Neuronal stem cell (in vitro differentiated cells): ENCODE data around the gene TUBA3E.
"Not testable (repeated sequence)": the region's sequence is repeated elsewhere in the genome, so short reads cannot be mapped to it uniquely, and the experiment has no call there.

Experiments used
- DNase-seq: peaks from one replicate; pipeline ENCODE4 v3.0.0-alpha.2; 2013; ENCODE audit warnings: low spot score
- H2AFZ ChIP-seq: one replicate; pipeline ENCODE4 v1.6.1; 2013; ENCODE audit warnings: mild to moderate bottlenecking, low read length, inconsistent platforms
- H2AK5ac ChIP-seq: 2 replicates; pipeline ENCODE4 v1.6.1; 2013; ENCODE audit warnings: low read depth, mild to moderate bottlenecking, inconsistent platforms, low read length, moderate library complexity, mixed read lengths
- H2BK120ac ChIP-seq: 2 replicates; pipeline ENCODE4 v1.6.1; 2013; ENCODE audit warnings: low read depth, mild to moderate bottlenecking, inconsistent platforms, low read length, moderate library complexity, mixed read lengths
- H2BK12ac ChIP-seq: one replicate; pipeline ENCODE4 v1.6.1; 2013; ENCODE audit warnings: low read length, inconsistent platforms
- H2BK15ac ChIP-seq: 2 replicates; pipeline ENCODE4 v1.6.1; 2013; ENCODE audit warnings: mild to moderate bottlenecking, low read length, inconsistent platforms, mixed read lengths
- H2BK5ac ChIP-seq: one replicate; pipeline ENCODE4 v1.6.1; 2013; ENCODE audit warnings: inconsistent platforms, mild to moderate bottlenecking, low read length, moderate library complexity
- H3K14ac ChIP-seq: one replicate; pipeline ENCODE4 v1.6.1; 2013; ENCODE audit warnings: low read length, inconsistent platforms
- H3K18ac ChIP-seq: 2 replicates; pipeline ENCODE4 v1.6.1; 2013; ENCODE audit warnings: low read length, inconsistent platforms
- H3K23ac ChIP-seq: 2 replicates; pipeline ENCODE4 v1.6.1; 2013; ENCODE audit warnings: low read depth, mild to moderate bottlenecking, mixed read lengths, low read length, inconsistent platforms; ENCODE audit not compliant: poor library complexity
- H3K27ac ChIP-seq: replicated peaks from 3 replicates; pipeline ENCODE4 v1.5.1; 2013; ENCODE audit warnings: low read length, inconsistent platforms
- H3K27me3 ChIP-seq, 3 experiments: 2 replicates each; pipeline ENCODE4 v1.6.1; 2013; ENCODE audit warnings: low read length in 3 of 3, mild to moderate bottlenecking in 2 of 3, inconsistent platforms in 1 of 3, low read depth in 1 of 3, mixed read lengths in 1 of 3, moderate library complexity in 1 of 3; ENCODE audit not compliant: control insufficient read depth in 3 of 3, insufficient read depth in 3 of 3
- H3K36me3 ChIP-seq, 2 donors: replicated peaks in 1 of 2; 2 replicates each; pipeline ENCODE4 v1.6.1; 2013; ENCODE audit warnings: low read length in 2 of 2; ENCODE audit not compliant: control insufficient read depth in 2 of 2, insufficient read depth in 2 of 2
- H3K4ac ChIP-seq: 2 replicates; pipeline ENCODE4 v1.6.1; 2013; ENCODE audit warnings: inconsistent platforms, mild to moderate bottlenecking, low read length, moderate library complexity
- H3K4me1 ChIP-seq, 2 donors: 1 replicate in 1 of 2; 2 replicates in 1 of 2; pipeline ENCODE4 v1.6.1; 2013; ENCODE audit warnings: low read length in 2 of 2, low read depth in 1 of 2; ENCODE audit not compliant: control insufficient read depth in 2 of 2, insufficient read depth in 1 of 2
- H3K4me2 ChIP-seq: one replicate; pipeline ENCODE4 v1.6.1; 2013; ENCODE audit warnings: mild to moderate bottlenecking, low read length, inconsistent platforms; ENCODE audit not compliant: insufficient read depth, poor library complexity, severe bottlenecking
- H3K4me3 ChIP-seq, 2 donors: 2 replicates each; pipeline ENCODE4 v1.5.1; 2013; ENCODE audit warnings: low read length in 2 of 2, mild to moderate bottlenecking in 2 of 2, inconsistent platforms in 1 of 2, moderate library complexity in 1 of 2
- H3K79me1 ChIP-seq: one replicate; pipeline ENCODE4 v1.6.1; 2013; ENCODE audit warnings: low read depth, mild to moderate bottlenecking, inconsistent platforms, low read length, moderate library complexity
- H3K9ac ChIP-seq: one replicate; pipeline ENCODE4 v1.6.1; 2013; ENCODE audit warnings: mild to moderate bottlenecking, low read depth, low read length, inconsistent platforms; ENCODE audit not compliant: poor library complexity
- H3K9me3 ChIP-seq, 2 donors: replicated peaks in 1 of 2; 2 replicates each; pipeline versions ENCODE3 to v1.6.1; 2013; ENCODE audit warnings: low read length in 2 of 2, mild to moderate bottlenecking in 2 of 2, inconsistent platforms in 1 of 2, low read depth in 1 of 2, mixed read lengths in 1 of 2, moderate library complexity in 1 of 2; ENCODE audit not compliant: control insufficient read depth in 2 of 2, insufficient read depth in 1 of 2
- H4K8ac ChIP-seq: one replicate; pipeline ENCODE4 v1.6.1; 2013; ENCODE audit warnings: low read depth, mild to moderate bottlenecking, inconsistent platforms, low read length, moderate library complexity
- H4K91ac ChIP-seq: one replicate; pipeline ENCODE4 v1.6.1; 2013; ENCODE audit warnings: low read length, low read depth, mild to moderate bottlenecking, inconsistent platforms; ENCODE audit not compliant: poor library complexity
- WGBS, 2 donors: extraction: QIAGEN DNeasy Blood & Tissue Kit; methylation state at CpG; one replicate each; pipeline ENCODE4 v1.1.7; 2013; ENCODE audit warnings: missing lambda C conversion rate in 2 of 2, mixed read lengths in 1 of 2; ENCODE audit not compliant: insufficient read length in 2 of 2, insufficient replicate concordance in 1 of 2; ENCODE audit errors: extremely low coverage in 2 of 2; 5-methylcytosine and 5-hydroxymethylcytosine counted together

The TUBA3E gene

DNA sequence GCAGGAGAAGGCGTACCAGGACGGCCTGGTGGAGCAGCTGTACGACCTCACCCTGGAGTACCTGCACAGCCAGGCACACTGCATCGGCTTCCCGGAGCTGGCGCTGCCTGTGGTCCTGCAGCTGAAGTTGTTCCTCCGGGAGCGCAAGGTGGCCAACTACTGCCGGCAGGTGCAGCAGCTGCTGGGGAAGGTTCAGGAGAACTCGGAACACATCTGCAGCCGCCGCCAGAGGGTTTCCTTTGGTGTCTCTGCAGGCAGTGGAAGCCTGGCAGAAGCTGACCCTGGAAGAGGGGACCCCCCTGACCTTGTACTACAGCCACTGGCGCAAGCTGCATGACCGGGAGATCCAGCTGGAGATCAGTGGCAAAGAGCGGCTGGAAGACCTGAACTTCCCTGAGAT lies 32.7 kb upstream of the TUBA3E start:
- not testable (repeated sequence) for H3K18ac ChIP-seq, H2BK120ac ChIP-seq, H2BK15ac ChIP-seq, H3K79me1 ChIP-seq, H3K4me2 ChIP-seq, H3K23ac ChIP-seq, H3K4me3 ChIP-seq, H2AFZ ChIP-seq, H4K91ac ChIP-seq, H4K8ac ChIP-seq, H3K36me3 ChIP-seq, DNase-seq, H3K4ac ChIP-seq, H2BK12ac ChIP-seq, H2AK5ac ChIP-seq, H3K9me3 ChIP-seq, H2BK5ac ChIP-seq, H3K27ac ChIP-seq, H3K4me1 ChIP-seq, H3K9ac ChIP-seq, H3K27me3 ChIP-seq, H3K14ac ChIP-seq
- no CpG with 5 or more reads among the region's 15 CpGs for WGBS, 2 donors

GRCh38 chr2:130230376-130230775 lies 32.1 kb upstream of the TUBA3E start:
- H2AK5ac ChIP-seq, H3K18ac ChIP-seq, H4K91ac ChIP-seq, H2BK15ac ChIP-seq, H2BK12ac ChIP-seq, H3K4me1 ChIP-seq, H2AFZ ChIP-seq, H3K27ac ChIP-seq, H2BK120ac ChIP-seq, H2BK5ac ChIP-seq, H3K4me2 ChIP-seq, H3K4ac ChIP-seq, DNase-seq, H3K9me3 ChIP-seq, H3K14ac ChIP-seq, H3K23ac ChIP-seq, H3K9ac ChIP-seq, H3K36me3 ChIP-seq, H4K8ac ChIP-seq, H3K79me1 ChIP-seq, H3K27me3 ChIP-seq, H3K4me3 ChIP-seq: not testable (repeated sequence)
- no CpG with 5 or more reads among the region's 18 CpGs for WGBS, 2 donors

DNA sequence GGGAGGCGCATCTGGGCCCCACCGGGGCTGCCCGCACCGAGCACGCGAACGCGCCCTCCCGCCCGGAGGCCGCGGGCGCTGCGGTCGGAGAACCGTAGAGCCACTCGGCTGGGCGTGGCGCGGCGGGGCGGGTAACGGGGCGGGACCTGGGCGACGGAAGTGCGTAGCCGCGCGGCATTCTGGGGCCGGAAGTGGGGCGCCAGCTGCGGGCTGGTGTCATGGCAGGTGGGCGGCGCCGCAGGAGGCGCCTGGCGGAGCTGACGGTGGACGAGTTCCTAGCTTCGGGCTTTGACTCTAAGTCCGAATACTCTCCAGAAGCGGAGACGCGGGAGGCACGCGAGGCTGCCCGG lies 30.9 kb upstream of the TUBA3E start:
- H3K27ac ChIP-seq, H3K4me3 ChIP-seq, H2AFZ ChIP-seq, H3K4me1 ChIP-seq, H2BK15ac ChIP-seq, H3K36me3 ChIP-seq, H3K27me3 ChIP-seq, H3K79me1 ChIP-seq, H3K9ac ChIP-seq, DNase-seq, H3K18ac ChIP-seq, H2BK5ac ChIP-seq, H3K4ac ChIP-seq, H3K23ac ChIP-seq, H4K8ac ChIP-seq, H3K4me2 ChIP-seq, H2AK5ac ChIP-seq, H3K14ac ChIP-seq, H2BK12ac ChIP-seq, H2BK120ac ChIP-seq, H4K91ac ChIP-seq, H3K9me3 ChIP-seq: not testable (repeated sequence)
- no CpG with 5 or more reads among the region's 48 CpGs for WGBS, 2 donors

- H3K36me3 ChIP-seq, H2BK120ac ChIP-seq, H2AK5ac ChIP-seq, H3K4me2 ChIP-seq, H3K27me3 ChIP-seq, H4K91ac ChIP-seq, H2BK15ac ChIP-seq, H2BK5ac ChIP-seq, H3K9ac ChIP-seq, H3K14ac ChIP-seq, H3K27ac ChIP-seq, H2BK12ac ChIP-seq, H3K4ac ChIP-seq, H3K23ac ChIP-seq, H2AFZ ChIP-seq, DNase-seq, H3K9me3 ChIP-seq, H3K18ac ChIP-seq, H3K4me1 ChIP-seq, H3K4me3 ChIP-seq, H4K8ac ChIP-seq, H3K79me1 ChIP-seq: not testable (repeated sequence)
- WGBS, 2 donors: no CpG with 5 or more reads among the region's 69 CpGs
Observed at GRCh38 chr2:130228467-130229160, 30.4 kb upstream of the TUBA3E start.
